Peyer's patch (tissue), 4 donors: ENCODE results near the gene TPBGL.

Source experiments
- POLR2A ChIP-seq, 2 donors: fragments of 450-650 bp; IDR thresholded peaks; one replicate each; pipeline ENCODE4 v1.5.1; 2017; ENCODE audit warnings: antibody characterized with exemption in 2 of 2, mild to moderate bottlenecking in 2 of 2, moderate library complexity in 2 of 2
- TF ChIP-seq, protein P1 (sequence below), 6 experiments: fragments of 450-650 bp in 4 of 6; fragments of 200-600 bp in 2 of 6; sonication (generic) in 1 of 6; IDR thresholded peaks; one replicate each; pipeline ENCODE4 v1.5.1; 2017 to 2019; ENCODE audit warnings: antibody characterized with exemption in 6 of 6, mild to moderate bottlenecking in 3 of 6, moderate library complexity in 1 of 6

- TF ChIP-seq, protein P1, sequence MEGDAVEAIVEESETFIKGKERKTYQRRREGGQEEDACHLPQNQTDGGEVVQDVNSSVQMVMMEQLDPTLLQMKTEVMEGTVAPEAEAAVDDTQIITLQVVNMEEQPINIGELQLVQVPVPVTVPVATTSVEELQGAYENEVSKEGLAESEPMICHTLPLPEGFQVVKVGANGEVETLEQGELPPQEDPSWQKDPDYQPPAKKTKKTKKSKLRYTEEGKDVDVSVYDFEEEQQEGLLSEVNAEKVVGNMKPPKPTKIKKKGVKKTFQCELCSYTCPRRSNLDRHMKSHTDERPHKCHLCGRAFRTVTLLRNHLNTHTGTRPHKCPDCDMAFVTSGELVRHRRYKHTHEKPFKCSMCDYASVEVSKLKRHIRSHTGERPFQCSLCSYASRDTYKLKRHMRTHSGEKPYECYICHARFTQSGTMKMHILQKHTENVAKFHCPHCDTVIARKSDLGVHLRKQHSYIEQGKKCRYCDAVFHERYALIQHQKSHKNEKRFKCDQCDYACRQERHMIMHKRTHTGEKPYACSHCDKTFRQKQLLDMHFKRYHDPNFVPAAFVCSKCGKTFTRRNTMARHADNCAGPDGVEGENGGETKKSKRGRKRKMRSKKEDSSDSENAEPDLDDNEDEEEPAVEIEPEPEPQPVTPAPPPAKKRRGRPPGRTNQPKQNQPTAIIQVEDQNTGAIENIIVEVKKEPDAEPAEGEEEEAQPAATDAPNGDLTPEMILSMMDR (IDR thresholded peaks at IDR 0.05), result no peak
- TF ChIP-seq POLR2A (IDR thresholded peaks at IDR 0.05), result no peak
Measured at GRCh38 chr11:75262961-75263852, 22.6 kb downstream of the TPBGL start.
